Muscle of arm (tissue), 12 donors: Measurements from ENCODE around the gene GAL. TPM values are rescaled to one million over a fixed set of nuclear protein-coding genes. Genes with fewer than 3 reads are reported as not detected.

Source experiments
- DNase-seq: peaks from one replicate; pipeline ENCODE4 v3.0.0-alpha.2; 2013
- polyA plus RNA-seq, 12 donors: library from polyadenylated mRNA; unstranded; fragments of 120-200 nt; gene quantifications; one replicate each; pipeline ENCODE4 v1.2.1, GENCODE V29; 2013; ENCODE audit not compliant: insufficient read length in 12 of 12

GAL gene
- polyA plus RNA-seq, 12 donors = 0.24 to 15.4 (median 0.48) TPM; not detected in 3

DNA sequence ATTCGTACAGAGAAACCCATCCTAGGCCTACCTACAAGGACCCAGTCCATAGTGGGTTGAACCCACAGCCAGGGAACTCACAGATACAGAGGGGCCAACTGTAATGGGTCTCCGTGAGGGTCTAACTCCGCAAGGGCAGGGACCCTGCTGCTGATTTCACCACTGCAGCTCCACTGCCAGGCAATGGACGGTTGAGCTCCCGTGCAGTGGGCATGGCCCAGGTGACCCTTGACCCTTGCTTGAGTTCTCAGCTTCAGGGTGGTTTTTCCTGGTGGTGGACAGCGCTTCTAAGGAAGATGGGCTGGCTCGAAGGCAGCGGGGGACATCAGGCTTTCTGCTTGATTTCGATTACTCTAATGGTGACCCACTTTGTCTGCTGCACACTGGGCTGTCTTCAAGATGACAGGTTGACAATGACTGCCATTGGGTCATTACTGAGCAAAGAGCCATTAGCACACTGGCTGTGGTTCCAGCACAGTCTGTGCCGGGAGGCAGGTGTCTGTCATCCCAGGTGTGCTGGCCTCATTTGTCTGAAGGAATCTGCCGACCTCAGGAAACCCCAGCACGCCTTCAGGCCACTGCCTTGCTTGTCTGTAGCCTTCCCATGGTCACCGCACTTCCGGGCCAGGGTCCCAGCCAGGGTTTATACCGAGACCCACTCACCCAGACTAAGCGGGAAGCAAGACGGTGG is 3.7 kb upstream of the GAL start:
- no peak for DNase-seq

DNA sequence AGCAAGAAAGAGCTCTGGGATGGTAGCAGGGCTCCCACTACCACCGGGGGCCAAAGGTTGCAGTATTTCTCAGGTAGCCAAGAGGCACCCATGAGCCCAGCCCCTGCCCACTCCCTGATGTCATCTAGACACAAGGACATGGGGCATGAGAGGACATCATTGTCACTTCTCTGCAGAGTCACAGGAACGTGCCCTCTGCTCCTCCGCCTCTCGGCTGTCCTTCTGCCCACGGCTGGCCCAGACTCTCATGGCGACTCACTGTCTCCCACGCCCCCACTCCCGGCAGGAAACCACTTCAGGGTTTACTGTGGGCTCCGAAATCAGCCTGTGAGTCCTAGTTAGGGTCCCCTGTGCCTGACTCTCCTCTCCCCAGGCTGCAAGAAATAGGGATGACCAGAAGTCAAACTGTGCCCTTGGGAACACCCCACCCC is 1.8 kb upstream of the GAL start:
- no peak for DNase-seq

DNA sequence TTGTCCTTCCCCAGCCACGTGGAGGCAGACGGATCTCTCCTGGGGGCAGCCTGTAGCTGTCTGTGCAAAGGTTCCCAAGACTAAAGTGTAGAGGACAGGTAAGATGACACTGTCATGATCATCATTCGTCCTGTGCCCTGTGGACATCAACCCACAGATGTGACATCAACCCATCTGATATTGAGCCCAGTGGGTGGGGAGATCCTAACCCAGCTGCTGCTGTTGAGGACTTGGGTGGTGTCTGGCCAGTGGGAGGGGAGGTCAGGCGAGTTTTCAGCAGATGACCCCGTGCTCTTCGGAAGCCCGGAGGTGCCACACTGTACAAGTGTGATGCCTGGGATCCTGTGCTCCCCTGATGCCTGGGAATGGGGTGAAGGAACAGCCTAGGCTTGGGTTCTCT is 1.2 kb upstream of the GAL start:
- no peak for DNase-seq

DNA sequence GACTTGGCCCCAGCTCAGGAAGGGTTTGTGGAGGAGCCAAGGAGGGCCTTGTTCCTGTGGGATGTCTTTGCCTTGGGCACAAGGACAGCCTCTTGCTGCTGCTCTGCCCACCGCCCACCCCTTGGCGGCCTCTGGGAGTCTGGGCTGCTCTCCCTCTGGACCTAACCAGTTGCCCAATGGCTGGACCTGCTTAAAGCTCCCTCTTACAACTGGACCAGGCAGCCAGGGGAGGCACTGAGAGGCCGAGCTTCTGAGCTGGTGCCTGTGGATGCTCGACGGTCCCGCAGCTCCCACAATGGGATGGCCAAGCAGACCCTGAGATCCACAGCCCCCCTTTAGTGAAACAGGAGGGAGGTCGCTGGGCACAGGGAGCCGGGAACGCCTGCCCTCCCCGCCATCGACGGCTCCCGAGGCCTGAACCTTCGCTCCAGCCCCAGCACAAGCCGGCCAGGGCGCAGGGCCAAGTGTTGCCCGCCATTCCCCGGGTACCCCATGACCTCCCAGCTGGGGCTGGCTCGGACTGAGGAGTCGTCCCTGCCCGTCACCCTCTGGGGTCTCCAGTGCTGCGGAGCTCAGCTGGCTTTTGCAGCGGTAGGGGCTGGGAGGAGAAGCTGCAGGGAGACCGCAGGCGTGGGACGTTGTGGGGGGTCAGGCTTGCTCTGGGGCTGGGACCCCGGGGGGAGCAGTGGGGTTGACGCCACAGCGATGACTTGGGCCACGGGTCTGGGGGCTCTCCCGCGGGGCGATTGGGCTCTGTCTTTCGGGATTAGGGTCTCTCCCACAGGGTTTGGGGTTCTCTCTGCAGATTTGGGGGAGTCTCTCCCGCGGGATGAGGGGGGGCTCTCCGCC is 584 bp upstream of the GAL start:
- no peak for DNase-seq

DNA sequence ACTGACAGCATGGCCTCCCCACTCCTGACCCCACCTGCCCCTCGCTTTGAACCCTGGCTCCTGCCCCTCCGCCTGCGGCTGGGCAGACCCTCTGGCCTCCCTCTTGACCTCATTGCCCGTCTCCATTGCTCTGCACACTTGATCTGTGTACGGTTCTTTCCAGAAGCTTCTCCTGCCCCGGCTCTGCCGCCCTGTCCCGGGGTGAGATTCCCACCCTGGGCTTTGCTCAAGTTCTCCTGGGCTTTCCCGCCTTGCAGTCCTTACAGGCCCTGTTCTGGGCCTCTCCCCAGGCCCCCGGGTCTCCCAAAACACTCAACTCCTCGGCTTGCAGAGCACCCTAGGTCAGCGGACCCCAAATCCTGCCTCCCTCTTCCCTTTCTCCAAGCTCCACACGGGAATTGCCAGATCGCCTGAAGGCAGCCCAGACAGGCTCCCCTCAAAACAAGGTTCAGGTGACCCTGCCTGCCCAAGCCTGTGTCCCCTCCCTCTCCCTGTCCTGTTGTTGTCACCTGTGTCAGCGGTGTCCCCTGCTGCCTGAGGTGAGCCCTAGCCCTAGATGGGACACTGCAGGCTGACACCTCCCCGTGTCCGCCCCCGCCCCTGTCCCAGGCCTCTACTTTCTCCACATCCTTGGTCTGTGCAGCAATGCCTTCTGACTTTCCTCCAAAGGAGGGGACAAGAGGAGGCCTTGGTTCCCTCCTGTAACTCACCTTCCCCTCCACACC is 1.5 kb downstream of the GAL start:
- no peak for DNase-seq

DNA sequence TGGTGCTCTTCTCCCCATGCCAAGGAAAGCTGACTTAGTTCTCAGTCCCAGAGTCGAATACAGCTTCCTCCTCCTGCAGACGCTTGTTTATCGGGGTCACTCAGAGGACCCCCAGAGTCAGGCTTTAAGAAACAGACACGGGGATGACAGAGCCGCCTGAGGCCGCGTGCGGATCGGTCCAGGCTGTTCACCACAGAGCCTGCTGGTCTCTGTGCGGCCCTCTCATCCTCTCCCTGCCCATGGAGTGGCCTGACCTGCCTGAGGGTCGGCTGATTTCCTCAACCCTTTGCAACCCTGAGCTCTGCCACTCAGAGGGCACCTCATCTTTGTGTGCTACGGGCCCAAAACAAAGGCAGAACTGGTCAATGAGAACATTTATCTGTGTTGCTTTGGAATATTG is 2.1 kb downstream of the GAL start:
- no peak for DNase-seq

DNA sequence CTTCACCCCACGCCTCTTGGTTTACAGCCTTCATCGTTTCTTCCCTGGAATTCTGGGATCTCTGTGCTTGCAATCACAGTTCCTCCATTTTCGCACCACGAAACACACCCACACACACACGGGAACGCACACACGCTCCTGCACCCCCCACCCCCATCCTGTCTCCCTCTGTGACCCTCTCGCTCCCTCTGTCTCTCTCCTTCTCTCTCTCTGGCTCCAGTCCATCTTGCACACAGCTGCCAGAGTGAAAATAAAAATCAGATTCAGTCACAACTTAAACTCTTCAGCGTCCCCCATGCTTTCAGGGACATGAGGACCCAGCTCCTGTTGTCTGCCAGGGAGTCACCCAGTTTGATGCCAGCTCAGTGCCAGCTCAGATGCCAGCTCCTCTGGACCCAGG is 3.0 kb downstream of the GAL start:
- DNase-seq = peak; percentile 16

DNA sequence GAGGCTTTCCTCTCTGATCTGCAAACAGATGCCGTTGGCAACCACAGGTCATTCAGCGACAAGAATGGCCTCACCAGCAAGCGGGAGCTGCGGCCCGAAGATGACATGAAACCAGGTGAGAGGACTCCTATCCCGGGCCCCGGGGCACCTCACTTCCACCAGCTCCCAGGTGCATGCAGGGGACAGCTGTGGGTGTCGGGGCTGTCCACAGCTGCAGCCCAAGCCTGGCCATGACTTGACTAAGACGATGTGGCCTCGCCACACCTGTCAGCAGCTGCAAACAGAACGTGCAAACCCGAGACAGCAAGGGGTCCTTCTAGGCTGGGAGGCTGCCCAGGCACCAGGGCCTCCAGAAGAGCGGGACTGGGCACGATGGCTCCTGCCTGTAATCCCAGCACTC is 3.6 kb downstream of the GAL start:
- no peak for DNase-seq

DNA sequence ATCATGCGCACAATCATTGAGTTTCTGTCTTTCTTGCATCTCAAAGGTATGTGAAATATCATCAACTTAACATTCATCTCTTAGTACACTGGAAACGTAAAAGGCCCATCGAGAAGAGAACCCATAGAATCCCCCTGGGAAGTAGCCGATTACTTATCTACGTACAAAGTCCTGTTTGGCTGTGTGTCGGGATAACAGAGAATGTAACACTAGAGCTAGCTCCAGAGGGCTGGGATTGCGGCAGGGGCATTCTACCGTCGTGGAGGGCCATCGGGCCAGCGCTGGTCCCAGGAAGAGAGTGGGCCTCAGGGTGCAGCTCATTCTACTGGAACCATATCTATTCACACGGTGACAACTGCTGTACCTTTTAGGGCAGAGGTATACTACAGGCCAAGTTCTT is 4.5 kb downstream of the GAL start:
- DNase-seq = no peak

DNA sequence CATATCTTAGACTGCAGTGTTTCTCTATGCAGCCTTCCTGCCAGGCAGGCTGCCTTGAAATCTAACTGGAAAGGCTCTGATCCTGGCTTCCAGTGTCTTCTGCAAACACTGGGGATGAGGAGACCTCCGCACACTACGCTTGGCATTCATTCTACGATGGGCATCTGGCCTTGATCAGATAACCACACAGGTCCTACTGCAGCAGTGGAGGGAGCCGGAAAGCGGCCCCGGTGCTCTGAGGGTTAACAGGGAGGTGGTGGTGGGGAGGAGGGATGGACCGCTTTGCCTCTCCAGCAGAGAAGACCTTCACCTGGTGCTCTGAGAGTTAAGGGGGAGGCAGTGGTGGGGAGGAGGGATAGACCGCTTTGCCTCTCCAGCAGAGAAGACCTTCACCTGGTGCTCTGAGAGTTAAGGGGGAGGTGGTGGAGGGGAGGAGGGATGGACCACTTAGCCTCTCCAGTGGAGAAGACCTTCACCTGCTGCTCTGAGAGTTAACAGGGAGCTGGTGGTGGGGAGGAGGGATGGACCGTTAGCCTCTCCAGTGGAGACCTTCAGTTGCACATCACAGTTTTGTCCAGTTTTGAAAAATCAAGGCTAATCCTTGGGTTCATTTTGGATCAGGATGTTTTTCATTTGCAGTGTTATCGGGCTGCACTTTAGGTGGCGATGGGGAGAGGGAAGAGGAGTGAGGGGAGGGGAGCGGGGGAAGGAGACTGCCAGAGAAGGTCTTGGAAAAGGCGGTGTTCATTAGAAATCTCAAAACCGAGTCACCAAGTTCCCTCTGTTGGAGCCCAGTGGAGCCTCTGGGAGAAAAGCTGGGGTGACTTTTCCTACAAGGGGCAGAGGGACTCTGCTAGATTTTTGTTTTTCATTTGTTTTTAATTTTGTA is 5.6 kb downstream of the GAL start:
- DNase-seq = no peak

DNA sequence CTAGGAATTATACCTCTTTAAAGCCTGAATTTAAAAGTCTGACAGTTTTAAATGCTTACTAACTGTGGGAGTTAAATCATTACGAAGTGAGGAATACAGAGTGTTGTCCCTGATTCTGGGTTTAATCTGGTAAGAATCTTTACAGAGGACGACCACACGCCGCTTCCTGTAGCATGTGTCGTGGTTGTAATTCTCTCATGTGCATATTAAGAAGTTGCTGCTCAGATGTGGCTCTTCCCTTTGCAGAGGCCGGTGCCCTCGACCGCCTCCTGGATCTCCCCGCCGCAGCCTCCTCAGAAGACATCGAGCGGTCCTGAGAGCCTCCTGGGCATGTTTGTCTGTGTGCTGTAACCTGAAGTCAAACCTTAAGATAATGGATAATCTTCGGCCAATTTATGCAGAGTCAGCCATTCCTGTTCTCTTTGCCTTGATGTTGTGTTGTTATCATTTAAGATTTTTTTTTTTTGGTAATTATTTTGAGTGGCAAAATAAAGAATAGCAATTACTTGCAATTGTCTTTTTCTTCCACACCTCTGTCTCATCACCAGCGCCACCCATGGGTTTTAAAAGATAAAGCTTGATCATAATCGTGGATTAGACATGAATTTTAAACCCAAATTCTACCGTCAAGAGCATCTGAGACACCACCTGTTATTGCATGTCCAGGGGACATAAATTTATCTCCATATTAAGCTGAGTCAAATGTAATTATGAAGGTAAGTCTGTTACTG is 6.5 kb downstream of the GAL start:
- no peak for DNase-seq

DNA sequence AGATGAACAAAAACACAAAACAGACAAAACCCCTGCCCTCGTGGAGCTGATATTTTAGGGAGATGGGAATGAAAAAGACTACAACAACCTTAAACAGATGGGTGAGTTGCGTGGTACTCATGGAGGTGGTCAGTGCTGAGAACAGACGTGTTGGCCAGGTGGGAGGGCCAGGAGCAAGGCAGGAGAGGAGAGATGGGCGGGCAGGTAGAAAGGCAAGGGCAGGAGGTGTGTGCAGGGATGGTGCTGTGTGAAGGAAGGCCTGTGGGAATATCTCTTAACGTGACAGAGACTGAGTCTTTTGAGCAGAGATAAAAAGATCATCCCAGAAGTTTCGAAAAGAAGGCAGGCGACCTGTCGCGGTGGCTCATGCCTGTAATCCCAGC is 7.0 kb downstream of the GAL start:
- DNase-seq = no peak

DNA sequence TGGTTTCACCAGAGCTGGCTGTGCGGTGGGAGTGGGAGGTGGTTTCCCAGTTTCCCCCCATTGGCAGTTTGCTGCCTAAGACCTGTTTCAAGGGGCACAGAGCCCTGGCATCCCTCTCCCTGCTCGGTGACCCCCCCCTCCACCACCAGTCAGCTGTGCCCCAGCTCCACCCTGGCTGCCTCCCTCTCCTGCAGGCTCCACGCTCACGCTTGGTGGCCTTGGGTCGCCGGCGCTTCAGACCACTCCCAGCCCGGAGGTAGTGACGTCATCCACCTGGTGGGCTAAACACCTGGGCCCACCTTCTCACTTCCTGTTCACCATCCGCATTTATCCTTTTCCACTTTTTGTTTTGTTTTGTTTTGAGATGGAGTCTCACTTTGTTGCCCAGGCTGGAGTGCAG is 7.8 kb downstream of the GAL start:
- DNase-seq = no peak

DNA sequence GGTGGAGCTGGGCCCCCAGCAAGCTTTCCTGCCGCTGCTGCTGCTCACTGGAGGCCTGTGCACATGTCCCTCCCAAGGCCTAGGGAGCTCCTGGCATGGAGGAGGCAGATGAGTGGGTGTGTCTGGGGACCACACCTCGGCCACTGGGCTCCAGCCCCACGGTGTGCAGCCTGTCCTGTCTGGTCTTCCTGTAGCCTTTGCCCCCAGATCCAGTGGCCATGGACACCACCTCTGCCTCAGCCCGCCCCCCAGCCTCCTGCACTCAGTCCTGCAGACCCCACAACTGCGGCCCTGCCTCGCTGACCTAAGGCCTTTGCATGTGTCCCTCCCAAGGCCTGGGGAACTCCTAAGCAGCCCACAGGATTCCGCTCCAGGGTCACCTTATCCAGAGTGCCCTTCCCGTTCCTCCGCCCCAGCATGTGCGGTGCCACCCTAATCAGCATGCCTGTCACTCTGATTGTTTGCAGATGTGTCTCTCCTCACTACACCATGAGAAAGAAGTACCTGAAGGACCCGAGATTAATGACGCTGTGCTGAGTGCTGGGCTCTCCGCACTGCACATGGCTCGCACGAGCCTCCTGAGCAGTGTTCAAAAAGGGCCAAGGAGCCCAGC is 8.6 kb downstream of the GAL start:
- no peak for DNase-seq

DNA sequence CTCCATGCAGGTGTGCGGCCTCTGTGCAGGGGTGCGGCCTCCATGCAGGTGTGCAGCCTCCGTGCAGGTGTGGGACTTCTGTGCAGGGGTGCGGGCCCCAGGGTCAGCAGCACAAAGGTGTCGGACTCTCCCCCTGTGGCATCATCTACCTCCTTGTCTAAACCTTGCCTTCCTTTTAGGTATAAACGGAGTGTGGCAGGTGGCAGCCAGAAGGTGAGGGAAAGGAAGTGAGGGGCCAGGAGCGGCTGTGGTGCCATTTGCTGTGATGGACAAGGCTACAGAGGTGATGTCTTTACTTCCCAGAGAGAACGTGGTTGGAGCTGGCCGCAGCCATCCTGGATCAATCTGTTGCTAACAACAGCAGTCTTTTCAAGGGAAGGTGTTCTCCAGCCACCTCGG is 9.1 kb downstream of the GAL start:
- no peak for DNase-seq

DNA sequence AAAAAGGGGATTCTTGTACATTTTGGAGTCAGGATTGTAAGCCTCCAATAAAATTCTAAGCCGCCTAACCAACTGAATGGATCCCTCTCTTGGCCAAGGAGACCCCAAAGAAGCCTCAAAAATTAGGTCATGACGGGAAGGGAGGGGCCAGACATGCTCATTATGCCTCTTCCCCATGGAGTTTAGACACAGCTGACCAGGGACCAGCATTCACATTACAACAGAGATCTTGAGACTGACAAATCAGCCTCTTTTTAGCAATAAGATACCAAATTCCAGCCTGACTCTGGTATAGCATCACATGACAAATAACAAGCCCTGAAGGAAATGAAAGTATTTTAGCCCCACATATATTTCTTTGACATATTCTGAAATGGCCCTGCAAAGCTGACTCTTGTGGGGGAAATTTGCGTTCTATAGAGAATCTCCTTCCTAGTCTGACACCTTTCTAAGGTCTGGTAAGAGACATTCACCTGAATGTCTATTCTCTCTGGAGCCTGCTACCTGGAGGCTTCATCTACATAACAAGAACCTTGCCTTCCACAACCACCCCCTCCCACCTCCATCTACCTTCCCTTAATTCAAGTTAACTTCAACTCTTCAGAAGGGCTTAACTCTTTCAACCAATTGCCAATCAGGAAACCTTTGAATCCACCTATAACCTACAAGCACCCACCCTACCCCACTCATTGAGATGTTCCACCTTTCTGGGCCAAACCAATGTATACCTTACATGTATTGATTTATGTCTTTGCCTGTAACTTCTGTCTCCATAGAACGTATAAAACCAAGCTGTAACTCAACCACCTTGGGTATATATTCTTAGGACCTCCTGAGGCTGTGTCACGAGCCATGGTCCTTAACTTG is 10.3 kb downstream of the GAL start:
- no peak for DNase-seq

DNA sequence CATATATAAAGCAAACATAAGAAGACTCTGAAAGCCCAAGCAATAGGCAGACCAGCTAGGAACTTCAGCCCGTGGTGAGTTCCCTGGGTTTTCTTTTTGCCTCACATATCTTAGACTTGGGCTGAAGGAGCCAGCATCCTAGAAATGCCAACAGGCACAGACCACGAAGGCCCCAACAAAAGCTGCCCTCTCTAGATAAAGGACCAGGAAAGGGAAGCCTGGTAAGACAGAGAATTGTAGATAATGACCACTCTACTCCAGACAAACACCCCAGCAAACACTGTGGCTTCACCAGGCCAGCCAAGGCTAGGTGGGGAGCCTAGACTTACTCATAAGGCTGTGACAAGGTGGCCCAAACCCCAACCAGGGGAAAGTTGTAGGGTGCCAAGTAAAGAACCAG is 11.2 kb downstream of the GAL start:
- DNase-seq = no peak

DNA sequence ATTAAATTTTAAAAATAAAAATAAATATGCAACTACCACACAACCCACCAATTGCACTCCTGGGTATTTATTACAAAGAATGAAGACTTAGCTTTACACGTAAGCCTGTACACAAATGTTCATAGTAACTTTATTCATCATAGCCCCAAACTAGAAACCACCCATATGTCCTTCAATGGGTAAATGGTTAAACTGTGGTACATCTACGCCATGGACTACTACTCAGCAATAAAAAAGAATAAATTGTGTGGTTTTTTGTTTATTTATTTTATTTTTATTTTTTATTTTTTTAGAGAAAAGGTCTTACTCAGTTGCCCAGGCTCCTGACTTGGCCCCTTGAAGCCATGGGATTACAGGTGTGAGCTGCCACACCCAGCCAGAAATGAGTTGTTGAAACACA is 14.6 kb downstream of the GAL start:
- DNase-seq = no peak

DNA sequence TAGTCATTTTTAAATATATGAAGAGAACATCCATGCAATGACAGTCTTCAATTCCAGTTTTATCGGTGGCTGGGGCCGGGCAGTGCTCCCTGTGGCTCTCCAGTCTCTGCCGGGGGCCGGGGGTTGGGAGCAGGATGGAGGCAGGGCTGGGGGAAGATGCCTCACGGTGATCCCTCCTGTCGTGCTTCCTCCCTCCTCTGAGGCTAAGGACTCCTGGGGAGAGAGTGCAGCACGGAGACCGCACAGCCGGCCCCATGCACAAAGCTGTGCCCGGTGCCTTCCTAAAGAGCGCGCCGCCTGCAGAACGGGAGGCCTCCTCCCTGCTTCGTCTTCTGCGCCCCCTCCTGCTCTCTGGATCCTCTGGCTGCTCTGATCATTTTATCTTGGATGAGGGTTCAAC is 20.5 kb downstream of the GAL start:
- no peak for DNase-seq

DNA sequence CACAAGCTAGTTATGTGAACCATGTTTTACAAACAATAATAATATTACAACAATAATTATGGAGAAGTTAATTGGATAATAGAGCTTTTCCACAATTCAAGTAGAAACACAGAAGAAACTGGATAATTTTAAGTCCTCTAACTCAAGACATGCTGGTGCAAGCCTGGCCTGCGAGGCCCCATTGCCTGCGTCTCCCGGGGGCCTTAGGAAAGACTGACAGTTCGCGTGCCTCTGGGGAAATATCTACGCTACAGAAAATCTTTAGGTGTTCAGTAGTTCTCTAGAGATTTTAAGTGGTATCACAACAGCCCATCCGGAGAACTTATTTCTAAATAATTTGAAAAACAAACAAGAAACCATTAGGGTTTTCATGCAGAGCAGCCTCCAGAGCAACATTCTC is 23.2 kb downstream of the GAL start:
- DNase-seq = no peak
